HG02943 (cell line): ENCODE measurements around the gene PDLIM4.
A peak's percentile ranks its signal among the peaks of the same experiment; 100 is the strongest.

Experiments used
- ATAC-seq: cut with Tn5 transposase; IDR thresholded peaks from one replicate; pipeline ENCODE4 v1.9.1; 2021; ENCODE audit warnings: mild to moderate bottlenecking, low read depth, moderate library complexity; ENCODE audit not compliant: unreplicated experiment

Gene PDLIM4

GRCh38 chr5:132266031-132266835 lies 8.7 kb downstream of the PDLIM4 start:
- no peak for ATAC-seq

- ATAC-seq: no peak
Observed at GRCh38 chr5:132266836-132267160, 9.3 kb downstream of the PDLIM4 start.

GRCh38 chr5:132267166-132267739 lies 9.8 kb downstream of the PDLIM4 start:
- no peak for ATAC-seq

- no peak for ATAC-seq
Observed at GRCh38 chr5:132267931-132268768, 10.7 kb downstream of the PDLIM4 start.

GRCh38 chr5:132268769-132269551 lies 11.5 kb downstream of the PDLIM4 start:
- peak; percentile 59 for ATAC-seq

GRCh38 chr5:132269635-132270334 lies 12.3 kb downstream of the PDLIM4 start:
- no peak for ATAC-seq

GRCh38 chr5:132270335-132270665 lies 12.8 kb downstream of the PDLIM4 start:
- no peak for ATAC-seq

GRCh38 chr5:132270706-132271105 lies 13.2 kb downstream of the PDLIM4 start:
- ATAC-seq: no peak

- no peak for ATAC-seq
Observed at GRCh38 chr5:132271251-132272246, 14.1 kb downstream of the PDLIM4 start.

- no peak for ATAC-seq
Observed at GRCh38 chr5:132272311-132273210, 15.1 kb downstream of the PDLIM4 start.

GRCh38 chr5:132273631-132274030 lies 16.1 kb downstream of the PDLIM4 start:
- no peak for ATAC-seq

- ATAC-seq: no peak
Observed at GRCh38 chr5:132274050-132274792, 16.7 kb downstream of the PDLIM4 start.

GRCh38 chr5:132275367-132276220 lies 18.1 kb downstream of the PDLIM4 start:
- ATAC-seq: no peak

GRCh38 chr5:132277256-132277655 lies 19.8 kb downstream of the PDLIM4 start:
- ATAC-seq: no peak

GRCh38 chr5:132277971-132278853 lies 20.7 kb downstream of the PDLIM4 start:
- ATAC-seq: no peak
